HepG2 (cell line): ENCODE measurements around the gene PCDHGC5. TPM values are rescaled to one million over a fixed set of nuclear protein-coding genes. Genes with fewer than 3 reads are reported as not detected.

Source experiments
- ATAC-seq: fragments of 200-7000 bp; cut with Tn5 transposase; 3 replicates; pipeline ENCODE4 v1.9.1; 2020; ENCODE audit warnings: mild to moderate bottlenecking, moderate library complexity
- BruUV-seq: library from RNA; stranded (reverse); fragments of 400-500 nt; replicated peaks from 2 replicates; lab custom pipeline; 2021; lab: Mats Ljungman, UMichigan
- CTCF ChIA-PET: fragments of 300-600 bp; formaldehyde crosslinking; extraction: SDS; loops from one replicate; lab custom pipeline; 2021; ENCODE audit warnings: low total read pairs, inconsistent platforms, low intra/inter-chr PET ratio; lab: Yijun Ruan, JAX
- POLR2A ChIA-PET: fragments of 350-600 bp; sonication (Branson Sonifier 250); formaldehyde crosslinking; loops from one replicate; lab custom pipeline; 2020; ENCODE audit warnings: antibody characterized with exemption, inconsistent platforms; lab: Yijun Ruan, JAX
- DNase-seq: peaks from one replicate; pipeline ENCODE4 v3.0.0-alpha.2; 2015; ENCODE audit warnings: low spot score
- FAIRE-seq: peaks from 3 replicates; lab custom pipeline; 2011; peaks lifted over from hg19 to GRCh38; lab: Jason Lieb, UNC
- H2AFZ ChIP-seq: one replicate; pipeline ENCODE4 v1.6.1; 2011; ENCODE audit warnings: low read length, inconsistent platforms
- H3K27ac ChIP-seq: fragments of 300-600 bp; 3 replicates; pipeline ENCODE4 v1.8.0; 2011; ENCODE audit warnings: mixed run types, mild to moderate bottlenecking, mixed read lengths, low read length, inconsistent platforms; ENCODE audit not compliant: insufficient read depth; ENCODE audit errors: extremely low read length
- H3K27me3 ChIP-seq, 2 experiments: fragments of 200-600 bp in 1 of 2; 2 replicates in 1 of 2; 3 replicates in 1 of 2; pipeline versions ENCODE4 v1.6.0 to v1.8.0; 2011; ENCODE audit warnings: low read length in 2 of 2, mild to moderate bottlenecking in 2 of 2, moderate library complexity in 2 of 2, inconsistent platforms in 1 of 2; ENCODE audit not compliant: insufficient read depth in 2 of 2, control insufficient read depth in 1 of 2
- H3K36me3 ChIP-seq, 2 experiments: fragments of 200-600 bp in 1 of 2; replicated peaks in 1 of 2; 2 replicates in 1 of 2; 3 replicates in 1 of 2; pipeline versions ENCODE4 v1.5.1 to v1.8.0; 2011; ENCODE audit warnings: low read length in 2 of 2, inconsistent platforms in 1 of 2; ENCODE audit not compliant: insufficient read depth in 2 of 2, control insufficient read depth in 1 of 2
- H3K4me1 ChIP-seq: 2 replicates; pipeline ENCODE4 v1.5.1; 2012; ENCODE audit warnings: low read length, inconsistent platforms; ENCODE audit not compliant: insufficient read depth
- H3K4me2 ChIP-seq: 2 replicates; pipeline ENCODE4 v1.6.0; 2011; ENCODE audit warnings: low read depth, low read length, inconsistent platforms
- H3K4me3 ChIP-seq, 3 experiments: fragments of 200-600 bp in 1 of 3; sonication (generic), shearing (Covaris generic) in 1 of 3; replicated peaks in 1 of 3; 2 replicates each; pipeline ENCODE4 v1.5.1; 2011 to 2016; ENCODE audit warnings: low read length in 3 of 3, inconsistent platforms in 2 of 3, low read depth in 2 of 3, mild to moderate bottlenecking in 2 of 3, control low read depth in 1 of 3, mixed read lengths in 1 of 3; ENCODE audit not compliant: insufficient read depth in 1 of 3
- H3K79me2 ChIP-seq: one replicate; pipeline ENCODE4 v1.6.1; 2011; ENCODE audit warnings: low read length, inconsistent platforms; ENCODE audit not compliant: insufficient read depth
- H3K9ac ChIP-seq: 2 replicates; pipeline ENCODE4 v1.6.0; 2011; ENCODE audit warnings: mild to moderate bottlenecking, low read depth, low read length, inconsistent platforms; ENCODE audit not compliant: insufficient read depth
- H3K9me3 ChIP-seq: 2 replicates; pipeline ENCODE4 v1.5.1; 2012; ENCODE audit warnings: mild to moderate bottlenecking, low read length
- H4K20me1 ChIP-seq: 2 replicates; pipeline ENCODE4 v1.6.0; 2011; ENCODE audit warnings: inconsistent platforms, mild to moderate bottlenecking, low read length, moderate library complexity; ENCODE audit not compliant: insufficient read depth
- CCDC6 ChIP-seq: sonication (generic); formaldehyde crosslinking; IDR thresholded peaks from 2 replicates; pipeline ENCODE4 v1.8.1; 2022; ENCODE audit warnings: mild to moderate bottlenecking, missing genetic modification reagents, moderate library complexity
- CENPT ChIP-seq: sonication (generic); formaldehyde crosslinking; IDR thresholded peaks from 2 replicates; pipeline ENCODE4 v1.8.0; 2022; ENCODE audit warnings: low read depth, mild to moderate bottlenecking, moderate library complexity, missing genetic modification reagents
- DBP ChIP-seq: sonication (generic); formaldehyde crosslinking; IDR thresholded peaks from 2 replicates; pipeline ENCODE4 v1.4.0; 2020; ENCODE audit warnings: missing genetic modification reagents; ENCODE audit errors: not compliant biosample characterization
- FUBP1 ChIP-seq: sonication (generic); formaldehyde crosslinking; IDR thresholded peaks from 2 replicates; pipeline ENCODE4 v1.5.1; 2020; ENCODE audit warnings: missing genetic modification reagents, mild to moderate bottlenecking, borderline replicate concordance
- HOXA5 ChIP-seq: sonication (generic); formaldehyde crosslinking; IDR thresholded peaks from 2 replicates; pipeline ENCODE4 v1.4.0; 2020; ENCODE audit warnings: missing genetic modification reagents
- IKZF1 ChIP-seq: fragments of 450-650 bp; IDR thresholded peaks from 2 replicates; pipeline ENCODE4 v1.7.1; 2016
- KLF15 ChIP-seq: sonication (generic); formaldehyde crosslinking; IDR thresholded peaks from 2 replicates; pipeline ENCODE4 v1.8.1; 2023; ENCODE audit warnings: borderline replicate concordance, mild to moderate bottlenecking, inconsistent platforms, missing genetic modification reagents, mixed read lengths
- KLF6 ChIP-seq: IDR thresholded peaks from 2 replicates; pipeline ENCODE4 v1.8.0; 2016; ENCODE audit warnings: missing biosample characterization, missing genetic modification reagents
- PAWR ChIP-seq: sonication (generic); formaldehyde crosslinking; IDR thresholded peaks from 2 replicates; pipeline ENCODE4 v1.4.0; 2020; ENCODE audit warnings: missing genetic modification reagents, mild to moderate bottlenecking, borderline replicate concordance
- RFX1 ChIP-seq: fragments of 450-650 bp; IDR thresholded peaks from 2 replicates; pipeline ENCODE4 v1.6.1; 2017
- TARDBP ChIP-seq: sonication (generic); formaldehyde crosslinking; IDR thresholded peaks from 2 replicates; pipeline ENCODE4 v1.8.0; 2022; ENCODE audit warnings: mild to moderate bottlenecking, missing genetic modification reagents
- THAP8 ChIP-seq: sonication (generic); formaldehyde crosslinking; IDR thresholded peaks from 2 replicates; pipeline ENCODE4 v1.5.1; 2020; ENCODE audit warnings: missing genetic modification reagents, mild to moderate bottlenecking, borderline replicate concordance
- ZBTB7A ChIP-seq: sonication (generic); formaldehyde crosslinking; IDR thresholded peaks from 2 replicates; pipeline ENCODE4 v1.8.0; 2022; ENCODE audit warnings: mild to moderate bottlenecking, missing genetic modification reagents
- ZNF331 ChIP-seq: sonication (generic); formaldehyde crosslinking; IDR thresholded peaks from 2 replicates; pipeline ENCODE4 v1.4.0; 2020; ENCODE audit warnings: missing genetic modification reagents
- ZNF33A ChIP-seq: sonication (generic); formaldehyde crosslinking; IDR thresholded peaks from 2 replicates; pipeline ENCODE4 v1.5.1; 2020; ENCODE audit warnings: missing genetic modification reagents, mild to moderate bottlenecking, moderate library complexity, borderline replicate concordance
- ZNF484 ChIP-seq: sonication (generic); formaldehyde crosslinking; IDR thresholded peaks from 2 replicates; pipeline ENCODE4 v1.5.1; 2020; ENCODE audit warnings: mild to moderate bottlenecking, low read depth, missing genetic modification reagents, borderline replicate concordance
- ZNF570 ChIP-seq: sonication (generic); formaldehyde crosslinking; IDR thresholded peaks from 2 replicates; pipeline ENCODE4 v1.4.0; 2020; ENCODE audit warnings: mild to moderate bottlenecking, missing genetic modification reagents, borderline replicate concordance
- ZNF670 ChIP-seq: sonication (generic); formaldehyde crosslinking; IDR thresholded peaks from 2 replicates; pipeline ENCODE4 v1.8.0; 2022; ENCODE audit warnings: mild to moderate bottlenecking, missing genetic modification reagents, borderline replicate concordance
- ZNF788 ChIP-seq: sonication (generic); formaldehyde crosslinking; IDR thresholded peaks from 2 replicates; pipeline ENCODE4 v1.5.0; 2020; ENCODE audit warnings: mild to moderate bottlenecking, missing genetic modification reagents, borderline replicate concordance
- WGBS: methylation state at CpG from one replicate; pipeline ENCODE4 v1.1.6; 2017; ENCODE audit warnings: low lambda C conversion rate; 5-methylcytosine and 5-hydroxymethylcytosine counted together
- in situ Hi-C: cut with HindIII; loops from 2 replicates; pipeline ENCODE4 v1.10.0; 2017; ENCODE audit warnings: low pct_unique_long_range_greater_than_20kb; ENCODE audit not compliant: extremely low pct_ligation_motif_present
- intact Hi-C: fragments of 100-400 bp; cut with micrococcal nuclease; formaldehyde crosslinking; loops from one replicate; pipeline ENCODE4 v1.10.0; 2022; ENCODE audit not compliant: unreplicated experiment
- polyA plus RNA-seq, 8 experiments: library from polyadenylated mRNA; depleted of rRNA in 3 of 8; stranded (reverse) in 7 of 8; unstranded in 1 of 8; fragments of >200 nt; fragmentation: Illumina TruSeq in 4 of 8; extraction: Trizol in 4 of 8; gene quantifications; 2 replicates each; pipeline versions ENCODE4 v1.2.1 to v1.2.3, GENCODE V29; 2011 to 2016; ENCODE audit warnings: low read depth in 4 of 8, missing spikeins in 1 of 8, mixed read lengths in 1 of 8; ENCODE audit not compliant: insufficient read depth in 1 of 8
- total RNA-seq, 5 experiments: library from RNA; depleted of rRNA; stranded (reverse); fragments of >200 nt; fragmentation: Illumina TruSeq; extraction: Trizol; gene quantifications; 2 replicates each; pipeline ENCODE4 v1.2.3, GENCODE V29; 2016; ENCODE audit warnings: low read depth in 1 of 5

The PCDHGC5 gene
- total and polyA plus RNA-seq, 2 of the 13 experiments (the other 11 are each of a cell fraction or from before 2014, with no cell fraction given) = 0.03 TPM; not detected in 1

GRCh38 chr5:141518618-141519015, 29.7 kb downstream of the PCDHGC5 start:
- ATAC-seq (no peak), DNase-seq (no peak), FAIRE-seq (no peak)
- in situ Hi-C loops (no loop called here), intact Hi-C loops (no loop called here)
- Histone ChIP-seq H3K4me2 (no peak overlapping the region), H3K27ac (no peak overlapping the region), H3K4me1 (peaks cover 11% of the 10 kb centered on the region; the same call in 1 of the 2 replicates), H3K4me3 (no peak overlapping the region), H4K20me1 (no peaks in the 10 kb centered on the region), H3K9ac (no peak overlapping the region), H2AFZ (no peak overlapping the region), H3K79me2 (no peaks in the 10 kb centered on the region), H3K27me3 (no peaks in the 10 kb centered on the region), H3K9me3 (no peaks in the 10 kb centered on the region), H3K36me3 (peaks cover 21 to 79% of the 10 kb centered on the region in 2 experiments)
- ChIA-PET POLR2A (no interaction called here), CTCF (no interaction called here)
- no TSS peak for BruUV-seq
- TF ChIP-seq TARDBP (CRISPR knock-in tag) = no peak
- no peak for TF ChIP-seq CCDC6 (CRISPR knock-in tag)
- no peak for TF ChIP-seq ZNF331 (CRISPR knock-in tag)
- no peak for TF ChIP-seq CENPT (CRISPR knock-in tag)
- no peak for TF ChIP-seq ZNF670 (CRISPR knock-in tag)
- no peak for TF ChIP-seq KLF15 (CRISPR knock-in tag)
- no peak for TF ChIP-seq FUBP1 (CRISPR knock-in tag)
- no peak for TF ChIP-seq PAWR (CRISPR knock-in tag)
- no peak for TF ChIP-seq ZBTB7A (CRISPR knock-in tag)
- TF ChIP-seq ZNF33A = no peak
- no peak for TF ChIP-seq THAP8 (CRISPR knock-in tag)
- TF ChIP-seq ZNF484 (CRISPR knock-in tag) = no peak
- no peak for TF ChIP-seq ZNF570 (CRISPR knock-in tag)
- TF ChIP-seq RFX1 = no peak
- TF ChIP-seq KLF6 (CRISPR knock-in tag) = no peak
- TF ChIP-seq HOXA5 = no peak
- TF ChIP-seq ZNF788 = no peak
- TF ChIP-seq IKZF1 = no peak
- TF ChIP-seq DBP (CRISPR knock-in tag) = no peak
- 100% methylated on average over 1 of the region's 1 CpG for WGBS
